HEK293T (cell line): ENCODE measurements around the gene PDIA2.
A peak's percentile ranks its signal among the peaks of the same experiment; 100 is the strongest.

ENCODE experiments used
- CTCF ChIA-PET: fragments of 350-600 bp; formaldehyde crosslinking; extraction: SDS; loops from one replicate; lab custom pipeline; 2021; ENCODE audit warnings: antibody characterized with exemption, inconsistent platforms; lab: Yijun Ruan, JAX
- POLR2A ChIA-PET: fragments of 350-600 bp; formaldehyde crosslinking; extraction: SDS; loops from one replicate; lab custom pipeline; 2020; ENCODE audit warnings: antibody characterized with exemption, inconsistent platforms; lab: Yijun Ruan, JAX
- DNase-seq: peaks from one replicate; pipeline ENCODE4 v3.0.0; 2012; ENCODE audit warnings: mixed read lengths; ENCODE audit errors: extremely low spot score
- ARNT ChIP-seq: fragments of 450-650 bp; IDR thresholded peaks from 2 replicates; pipeline ENCODE4 v1.6.1; 2017; ENCODE audit warnings: mild to moderate bottlenecking
- BHLHE40 ChIP-seq: fragments of 450-650 bp; IDR thresholded peaks from 2 replicates; pipeline ENCODE4 v1.6.1; 2016; ENCODE audit warnings: mild to moderate bottlenecking, moderate library complexity, borderline replicate concordance
- CTBP1 ChIP-seq: fragments of 450-650 bp; IDR thresholded peaks from 2 replicates; pipeline ENCODE4 v1.6.1; 2016; ENCODE audit warnings: borderline replicate concordance
- ELF4 ChIP-seq: fragments of 450-650 bp; IDR thresholded peaks from 2 replicates; pipeline ENCODE4 v1.6.1; 2017; ENCODE audit warnings: antibody characterized with exemption
- FOXA1 ChIP-seq: fragments of 450-650 bp; IDR thresholded peaks from 2 replicates; pipeline ENCODE4 v1.6.1; 2016; ENCODE audit warnings: mild to moderate bottlenecking
- FOXK2 ChIP-seq: fragments of 450-650 bp; IDR thresholded peaks from 2 replicates; pipeline ENCODE4 v1.6.1; 2016; ENCODE audit warnings: mild to moderate bottlenecking
- FOXM1 ChIP-seq: fragments of 450-650 bp; IDR thresholded peaks from 2 replicates; pipeline ENCODE4 v1.6.1; 2017; ENCODE audit warnings: mild to moderate bottlenecking, borderline replicate concordance
- HDGF ChIP-seq: fragments of 450-650 bp; IDR thresholded peaks from 2 replicates; pipeline ENCODE4 v1.6.1; 2017; ENCODE audit warnings: antibody characterized with exemption, borderline replicate concordance
- L3MBTL2 ChIP-seq: fragments of 450-650 bp; conservative IDR thresholded peaks from 2 replicates; pipeline ENCODE4 v1.6.1; 2016; ENCODE audit warnings: mild to moderate bottlenecking
- LEF1 ChIP-seq: fragments of 450-650 bp; IDR thresholded peaks from 2 replicates; pipeline ENCODE4 v1.6.1; 2017; ENCODE audit warnings: mild to moderate bottlenecking, borderline replicate concordance
- NFRKB ChIP-seq: fragments of 450-650 bp; IDR thresholded peaks from 2 replicates; pipeline ENCODE4 v1.6.1; 2016; ENCODE audit warnings: mild to moderate bottlenecking, moderate library complexity
- SP1 ChIP-seq: fragments of 450-650 bp; IDR thresholded peaks from 2 replicates; pipeline ENCODE4 v1.6.1; 2017
- SUZ12 ChIP-seq: fragments of 450-650 bp; IDR thresholded peaks from 2 replicates; pipeline ENCODE4 v1.6.1; 2016; ENCODE audit warnings: mild to moderate bottlenecking
- TARDBP ChIP-seq: fragments of 450-650 bp; IDR thresholded peaks from 2 replicates; pipeline ENCODE4 v1.6.1; 2016
- ZNF384 ChIP-seq: fragments of 450-650 bp; IDR thresholded peaks from 2 replicates; pipeline ENCODE4 v1.6.1; 2016
- TF ChIP-seq, protein P1 (sequence below): fragments of 450-650 bp; IDR thresholded peaks from 2 replicates; pipeline ENCODE4 v1.6.1; 2016

The PDIA2 gene, protein sequence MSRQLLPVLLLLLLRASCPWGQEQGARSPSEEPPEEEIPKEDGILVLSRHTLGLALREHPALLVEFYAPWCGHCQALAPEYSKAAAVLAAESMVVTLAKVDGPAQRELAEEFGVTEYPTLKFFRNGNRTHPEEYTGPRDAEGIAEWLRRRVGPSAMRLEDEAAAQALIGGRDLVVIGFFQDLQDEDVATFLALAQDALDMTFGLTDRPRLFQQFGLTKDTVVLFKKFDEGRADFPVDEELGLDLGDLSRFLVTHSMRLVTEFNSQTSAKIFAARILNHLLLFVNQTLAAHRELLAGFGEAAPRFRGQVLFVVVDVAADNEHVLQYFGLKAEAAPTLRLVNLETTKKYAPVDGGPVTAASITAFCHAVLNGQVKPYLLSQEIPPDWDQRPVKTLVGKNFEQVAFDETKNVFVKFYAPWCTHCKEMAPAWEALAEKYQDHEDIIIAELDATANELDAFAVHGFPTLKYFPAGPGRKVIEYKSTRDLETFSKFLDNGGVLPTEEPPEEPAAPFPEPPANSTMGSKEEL

DNA sequence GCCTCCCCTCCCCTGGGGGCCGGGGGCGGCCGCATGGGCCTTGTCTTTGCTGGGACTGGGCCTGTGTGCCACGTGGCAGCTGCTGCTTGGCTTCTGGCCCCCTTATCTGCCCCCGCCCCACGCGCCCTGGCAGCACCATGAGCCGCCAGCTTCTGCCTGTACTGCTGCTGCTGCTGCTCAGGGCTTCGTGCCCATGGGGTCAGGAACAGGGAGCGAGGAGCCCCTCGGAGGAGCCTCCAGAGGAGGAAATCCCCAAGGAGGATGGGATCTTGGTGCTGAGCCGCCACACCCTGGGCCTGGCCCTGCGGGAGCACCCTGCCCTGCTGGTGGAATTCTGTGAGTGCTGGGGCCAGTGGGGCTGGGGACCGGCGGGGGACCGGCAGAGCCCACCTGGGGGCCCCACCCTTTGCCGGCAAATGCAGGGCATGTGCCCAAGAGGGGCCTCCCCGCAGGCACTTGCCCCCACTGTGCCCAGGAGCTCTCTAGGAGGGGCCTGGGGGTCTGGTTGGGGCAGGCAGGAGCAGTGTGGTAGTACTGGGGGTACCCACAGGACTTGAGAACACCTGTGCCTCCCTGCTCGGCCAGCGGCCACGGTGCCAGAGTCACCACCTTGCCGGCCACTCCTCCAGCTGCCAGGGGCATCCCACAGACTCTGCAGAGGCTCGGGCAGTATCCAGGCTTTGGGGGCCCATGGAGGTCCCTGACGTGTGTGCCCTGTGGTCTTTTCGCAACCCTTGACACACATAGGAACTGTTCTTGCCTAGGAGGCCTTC lies at the start of gene PDIA2:
Gene PDIA2, plus strand, starts transcription at position 132 of the 773 bp plus-strand sequence. Its CDS starts 6 bp downstream, at position 138.
- ChIA-PET POLR2A (no interaction called here), CTCF (no interaction called here)
- no peak for DNase-seq
- TF ChIP-seq ARNT (no peak), BHLHE40 (no peak)

DNA sequence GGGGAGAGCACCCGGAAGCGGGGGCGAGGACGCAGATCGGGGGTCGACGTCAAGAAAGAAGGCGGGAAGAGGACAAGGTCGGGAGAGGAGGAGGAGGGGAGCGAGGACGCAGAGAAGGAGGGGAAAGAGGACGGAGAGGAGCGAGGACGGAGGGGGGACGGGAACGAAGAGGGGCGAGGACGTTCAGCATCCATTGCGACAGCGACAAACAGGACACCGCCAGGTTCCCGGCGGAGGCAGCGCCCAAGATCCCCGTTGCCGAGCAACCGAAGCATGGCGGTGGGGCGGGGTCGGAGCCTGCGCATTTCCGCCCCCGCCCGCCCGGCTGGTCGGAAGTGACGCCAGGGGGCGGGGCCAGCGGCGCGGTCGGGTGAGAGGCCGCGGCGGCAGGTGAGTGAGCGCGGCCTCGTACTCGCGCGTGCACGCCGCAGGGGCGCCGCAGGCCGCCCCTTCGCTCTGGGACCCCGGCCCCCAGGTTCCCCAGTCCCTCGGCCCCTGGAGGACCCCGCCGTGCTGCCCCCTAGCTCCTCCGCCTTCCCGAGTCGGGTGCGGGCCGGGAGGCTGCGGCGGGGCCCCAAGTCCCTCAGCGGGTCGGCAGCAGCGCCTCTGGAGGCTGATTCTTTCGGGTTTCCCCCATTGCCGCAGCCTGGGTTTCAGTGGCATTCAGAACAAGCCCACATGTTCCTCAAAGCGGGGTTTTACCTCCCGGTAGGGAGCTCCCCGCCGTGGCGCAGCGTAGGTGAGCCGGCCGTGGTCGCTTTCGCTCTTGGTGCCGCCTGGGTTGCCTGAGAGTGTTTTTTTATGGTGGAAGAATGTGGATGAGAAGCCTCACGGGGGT lies 48.3 kb upstream of the PDIA2 start, which contains the start of gene FAM234A:
Gene FAM234A, plus strand, starts transcription at position 354 of the 838 bp plus-strand sequence. CDS start 19,593 bp downstream, outside the sequence.
- TF ChIP-seq ARNT = no peak
- TF ChIP-seq ELF4 = peak; percentile 81
- no peak for TF ChIP-seq CTBP1
- no peak for TF ChIP-seq SP1
- TF ChIP-seq LEF1 = no peak
- no peak for TF ChIP-seq FOXM1
- no peak for TF ChIP-seq HDGF
- no peak for TF ChIP-seq ZNF384
- no peak for TF ChIP-seq SUZ12
- TF ChIP-seq, protein P1, sequence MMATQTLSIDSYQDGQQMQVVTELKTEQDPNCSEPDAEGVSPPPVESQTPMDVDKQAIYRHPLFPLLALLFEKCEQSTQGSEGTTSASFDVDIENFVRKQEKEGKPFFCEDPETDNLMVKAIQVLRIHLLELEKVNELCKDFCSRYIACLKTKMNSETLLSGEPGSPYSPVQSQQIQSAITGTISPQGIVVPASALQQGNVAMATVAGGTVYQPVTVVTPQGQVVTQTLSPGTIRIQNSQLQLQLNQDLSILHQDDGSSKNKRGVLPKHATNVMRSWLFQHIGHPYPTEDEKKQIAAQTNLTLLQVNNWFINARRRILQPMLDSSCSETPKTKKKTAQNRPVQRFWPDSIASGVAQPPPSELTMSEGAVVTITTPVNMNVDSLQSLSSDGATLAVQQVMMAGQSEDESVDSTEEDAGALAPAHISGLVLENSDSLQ = no peak
- TF ChIP-seq TARDBP = no peak
- TF ChIP-seq L3MBTL2 = peak; percentile 98
- TF ChIP-seq NFRKB = no peak
- CTCF ChIA-PET = interaction anchor here (0.5 to 0.8 kb wide), 4 partner anchors 8 to 193 kb away, joined by 3 to 4 read pairs (median 3); no protein-coding TSS in a partner anchor
- POLR2A ChIA-PET = interaction anchor here (0.6 to 1.7 kb wide), 11 partner anchors 11 to 155 kb away, joined by 3 to 11 read pairs (median 4); partner anchors contain the start of genes ARHGDIG, AXIN1 and MRPL28

DNA sequence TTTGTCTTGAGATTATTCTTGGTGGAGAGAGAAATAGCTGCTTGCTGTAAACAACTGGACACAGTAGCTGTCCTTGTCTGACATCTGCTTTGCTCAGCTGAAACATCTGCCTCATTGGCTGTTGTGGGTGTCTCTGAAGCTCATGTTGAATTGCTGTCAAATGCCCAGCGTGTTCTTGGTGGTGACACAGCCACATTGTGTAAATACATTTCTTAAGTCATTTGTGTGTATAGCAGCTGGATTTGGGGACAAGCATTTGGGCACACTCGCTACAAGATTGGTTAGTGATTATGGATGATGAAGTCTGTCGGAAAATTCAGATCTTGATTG lies 43.1 kb upstream of the PDIA2 start:
- ChIA-PET POLR2A (interaction anchor here (1.6 kb wide), 1 partner anchor 10 kb away, joined by 4 read pairs; no protein-coding TSS in a partner anchor), CTCF (no interaction called here)
- TF ChIP-seq L3MBTL2 = no peak
- TF ChIP-seq FOXM1 = no peak
- DNase-seq = no peak

More for the DNA sequence above, 48.3 kb upstream of the PDIA2 start, which contains the start of gene FAM234A:
- peak; percentile 95 for DNase-seq

DNA sequence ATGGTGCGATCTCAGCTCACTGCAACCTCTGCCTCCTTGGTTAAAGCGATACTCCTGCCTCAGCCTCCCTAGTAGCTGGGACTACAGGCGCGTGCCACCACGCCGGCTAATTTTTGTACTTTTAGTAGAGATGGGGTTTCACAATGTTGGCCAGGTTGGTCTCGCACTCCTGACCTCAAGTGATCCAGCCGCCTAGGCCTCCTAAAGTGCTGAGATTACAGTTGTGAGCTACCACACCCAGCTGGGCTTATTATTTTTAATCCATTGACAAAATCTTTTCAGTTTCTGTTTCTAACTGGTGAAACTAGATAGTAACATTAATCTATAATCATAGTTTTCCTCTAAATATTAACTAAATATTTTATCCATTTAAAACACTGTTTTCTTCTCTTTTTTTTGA lies 42.4 kb upstream of the PDIA2 start:
- no peak for DNase-seq
- POLR2A ChIA-PET = interaction anchor here (1.6 kb wide), 1 partner anchor 10 kb away, joined by 4 read pairs; no protein-coding TSS in a partner anchor
- TF ChIP-seq, protein P1 = no peak
- TF ChIP-seq L3MBTL2 (no peak), FOXA1 (no peak), LEF1 (no peak), HDGF (no peak), SP1 (no peak), ARNT (no peak), TARDBP (no peak), FOXM1 (no peak), CTBP1 (no peak), BHLHE40 (no peak), FOXK2 (no peak), SUZ12 (no peak), ZNF384 (no peak), ELF4 (no peak)
- CTCF ChIA-PET = no interaction called here

DNA sequence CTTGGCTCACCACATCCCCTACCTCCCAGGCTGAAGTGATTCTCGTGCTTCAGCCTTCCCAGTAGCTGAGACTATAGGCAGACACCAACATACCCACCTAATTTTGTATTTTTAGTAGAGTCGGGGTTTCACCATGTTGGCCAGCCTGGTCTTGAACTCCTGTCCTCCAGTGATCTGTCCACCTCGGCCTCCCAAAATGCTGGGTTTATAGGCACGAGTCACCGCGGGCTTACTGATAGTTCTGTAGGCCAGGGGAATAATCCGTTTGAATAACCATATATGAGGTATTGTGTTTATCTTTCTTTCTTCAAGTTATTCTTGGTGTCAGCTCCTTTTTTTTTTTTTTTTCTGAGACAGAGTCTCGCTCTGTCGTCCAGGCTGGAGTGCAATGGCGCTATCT lies 40.7 kb upstream of the PDIA2 start:
- TF ChIP-seq HDGF (no peak), CTBP1 (no peak), ELF4 (no peak), TARDBP (no peak), L3MBTL2 (no peak), FOXA1 (no peak), SP1 (no peak), NFRKB (no peak), SUZ12 (no peak), FOXM1 (no peak)
- ChIA-PET CTCF (no interaction called here), POLR2A (no interaction called here)
- DNase-seq = no peak

DNA sequence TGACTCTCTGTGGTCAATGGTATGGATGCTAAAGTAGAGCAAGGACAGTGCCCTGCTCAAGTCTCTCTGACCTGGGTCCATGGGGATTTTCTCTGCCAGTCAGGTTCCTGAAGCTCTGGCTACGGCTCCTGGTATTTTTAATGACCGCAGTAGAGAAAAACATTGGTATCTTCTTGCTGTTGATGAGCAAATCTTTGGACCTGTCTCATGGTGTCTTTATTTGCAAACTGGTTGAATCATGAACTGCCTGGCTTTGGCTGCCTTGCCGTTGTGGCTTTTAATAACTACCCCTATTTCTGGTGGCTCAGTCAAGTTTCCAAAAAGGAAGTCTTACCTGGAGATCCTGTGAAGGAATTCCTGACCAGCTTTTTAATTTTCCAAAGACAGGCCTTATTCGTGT lies 39.6 kb upstream of the PDIA2 start:
- no peak for TF ChIP-seq FOXM1
- TF ChIP-seq TARDBP = no peak
- TF ChIP-seq SUZ12 = no peak
- no peak for TF ChIP-seq NFRKB
- no peak for TF ChIP-seq FOXA1
- no peak for TF ChIP-seq ZNF384
- TF ChIP-seq CTBP1 = no peak
- TF ChIP-seq FOXK2 = no peak
- TF ChIP-seq HDGF = no peak
- TF ChIP-seq LEF1 = no peak
- TF ChIP-seq ARNT = no peak
- TF ChIP-seq ELF4 = no peak
- TF ChIP-seq, protein P1 = no peak
- no peak for TF ChIP-seq SP1
- TF ChIP-seq BHLHE40 = no peak
- no peak for TF ChIP-seq L3MBTL2
- no peak for DNase-seq
- CTCF ChIA-PET = no interaction called here
- POLR2A ChIA-PET = no interaction called here
